Loucy (cell line): Measurements from ENCODE around the gene KRT27.

Experiments used
- CTCF ChIP-seq: fragments of 200-600 bp; sonication (generic); conservative IDR thresholded peaks from 2 replicates; pipeline ENCODE4 v1.5.1; 2014; ENCODE audit warnings: mild to moderate bottlenecking, antibody characterized with exemption, low read length
- EZH2phosphoT487 ChIP-seq: fragments of 200-600 bp; IDR thresholded peaks from 2 replicates; pipeline ENCODE4 v1.6.1; 2018; ENCODE audit warnings: antibody characterized with exemption, mild to moderate bottlenecking, moderate library complexity, borderline replicate concordance

- TF ChIP-seq CTCF (no peak), EZH2phosphoT487 (no peak)
Measured at GRCh38 chr17:40810494-40810893, 28.1 kb upstream of the KRT27 start.
